ENCODE results near the gene SPECC1.

DNA sequence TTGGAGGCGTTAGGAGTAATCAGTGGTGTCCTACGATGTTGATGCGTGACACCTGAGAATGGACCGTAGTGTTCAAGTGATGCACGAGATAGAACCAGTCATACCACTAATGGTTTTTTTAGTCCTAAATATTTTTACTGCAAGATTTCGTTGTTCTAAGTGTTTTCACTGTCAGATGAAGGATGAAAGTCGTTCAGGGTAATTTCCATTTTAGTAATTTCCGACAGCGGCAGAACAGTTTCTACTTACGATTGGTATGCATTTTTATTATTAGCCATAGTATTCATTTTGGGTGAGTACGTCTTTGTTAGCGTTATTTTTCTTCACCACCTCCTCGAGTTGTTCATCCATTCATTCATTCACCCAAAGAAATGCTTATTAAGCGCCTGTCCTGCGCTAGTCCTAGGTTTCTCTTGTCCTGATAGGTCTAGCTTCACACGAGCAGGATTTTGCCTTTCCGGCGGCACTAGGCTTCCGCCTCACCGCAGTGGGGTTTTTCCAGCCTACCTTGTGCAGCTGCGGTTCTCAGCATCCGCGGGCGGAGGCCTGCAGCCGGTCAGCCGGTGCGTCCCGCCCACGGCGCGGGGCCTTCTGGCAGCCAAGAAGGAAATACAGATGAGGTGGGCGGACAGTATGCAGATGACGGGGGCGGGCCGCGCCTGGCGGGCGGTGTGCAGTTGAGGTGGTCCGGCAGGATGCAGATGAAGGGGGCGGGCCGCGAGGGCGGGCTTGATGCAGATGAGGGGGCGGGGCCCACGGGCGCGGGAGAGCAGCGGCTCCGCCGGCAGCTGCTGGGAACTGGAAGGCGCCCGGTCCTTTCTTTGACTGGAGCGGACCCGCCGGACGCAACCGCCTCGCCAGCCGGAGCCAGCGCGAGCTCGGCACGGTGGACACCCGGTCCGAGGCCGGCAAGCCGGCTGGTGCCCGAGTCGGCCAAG is 146.4 kb downstream of the SPECC1 start:
- TF ChIP-seq, protein P1, sequence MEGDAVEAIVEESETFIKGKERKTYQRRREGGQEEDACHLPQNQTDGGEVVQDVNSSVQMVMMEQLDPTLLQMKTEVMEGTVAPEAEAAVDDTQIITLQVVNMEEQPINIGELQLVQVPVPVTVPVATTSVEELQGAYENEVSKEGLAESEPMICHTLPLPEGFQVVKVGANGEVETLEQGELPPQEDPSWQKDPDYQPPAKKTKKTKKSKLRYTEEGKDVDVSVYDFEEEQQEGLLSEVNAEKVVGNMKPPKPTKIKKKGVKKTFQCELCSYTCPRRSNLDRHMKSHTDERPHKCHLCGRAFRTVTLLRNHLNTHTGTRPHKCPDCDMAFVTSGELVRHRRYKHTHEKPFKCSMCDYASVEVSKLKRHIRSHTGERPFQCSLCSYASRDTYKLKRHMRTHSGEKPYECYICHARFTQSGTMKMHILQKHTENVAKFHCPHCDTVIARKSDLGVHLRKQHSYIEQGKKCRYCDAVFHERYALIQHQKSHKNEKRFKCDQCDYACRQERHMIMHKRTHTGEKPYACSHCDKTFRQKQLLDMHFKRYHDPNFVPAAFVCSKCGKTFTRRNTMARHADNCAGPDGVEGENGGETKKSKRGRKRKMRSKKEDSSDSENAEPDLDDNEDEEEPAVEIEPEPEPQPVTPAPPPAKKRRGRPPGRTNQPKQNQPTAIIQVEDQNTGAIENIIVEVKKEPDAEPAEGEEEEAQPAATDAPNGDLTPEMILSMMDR (IDR thresholded peaks at IDR 0.05): no peak
- TF ChIP-seq POLR2A (IDR thresholded peaks at IDR 0.05): peak; percentile 54 to 83
